ENCODE data around the gene DENND2C. TPM values are rescaled to one million over a fixed set of nuclear protein-coding genes. Genes with fewer than 3 reads are reported as not detected.

Gene DENND2C
- polyA plus RNA-seq, 1 donor from 2014 or later: 0.26 TPM

DNA sequence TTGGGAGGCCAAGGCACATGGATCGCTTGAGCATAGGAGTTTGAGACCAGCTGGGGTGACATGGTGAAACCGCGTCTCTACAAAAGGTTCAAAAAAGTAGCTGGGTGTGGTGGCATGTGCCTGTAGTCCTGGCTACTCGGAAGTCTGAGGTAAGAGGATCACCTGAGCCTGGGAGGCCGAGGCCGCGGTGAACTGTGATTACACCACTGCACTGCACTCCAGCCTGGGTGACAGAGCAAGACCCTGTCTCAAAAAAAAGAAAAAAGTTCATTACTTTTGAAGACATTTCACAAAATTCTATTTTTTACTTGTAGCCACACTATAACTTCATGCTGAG is 2.1 kb upstream of the DENND2C start:
- Histone ChIP-seq H2AFZ (ENCODE audit: low read depth, low read length) (no peak overlapping the region), H3K9ac (ENCODE audit: low read length) (no peak overlapping the region), H4K20me1 (ENCODE audit: insufficient read depth) (no peaks in the 10 kb centered on the region), H3K36me3 (ENCODE audit: insufficient read depth, low read length) (no peaks in the 10 kb centered on the region), H3K79me2 (replicated peaks; ENCODE audit: insufficient read depth, low read length) (no peaks in the 10 kb centered on the region), H3K4me3 (ENCODE audit: low read length) (no peak overlapping the region), H3K4me2 (ENCODE audit: low read length) (no peak overlapping the region), H3K9me2 (ENCODE audit: insufficient read depth, low read length) (no peaks in the 10 kb centered on the region), H3K27me3 (ENCODE audit: insufficient read depth, low read depth, low read length) (peaks cover 34% of the 10 kb centered on the region), H3F3A (ENCODE audit: insufficient read depth, low read length, poor library complexity, severe bottlenecking) (no peaks in the 10 kb centered on the region), H3K27ac (ENCODE audit: low read length) (no peak overlapping the region), H3K9me3 (ENCODE audit: low read length) (no peaks in the 10 kb centered on the region)
- TF ChIP-seq SMC3 (conservative IDR thresholded peaks at IDR 0.05; ENCODE audit: poor library complexity): no peak
- no peak for TF ChIP-seq RAD21 (conservative IDR thresholded peaks at IDR 0.05)

GRCh38 chr1:114671011-114671938 is 1.4 kb upstream of the DENND2C start:
- H3K27ac ChIP-seq (ENCODE audit: low read length): no peak overlapping the region
- H3K9ac ChIP-seq (ENCODE audit: low read length): no peak overlapping the region
- no peak overlapping the region for H2AFZ ChIP-seq (ENCODE audit: low read depth, low read length)
- H4K20me1 ChIP-seq (ENCODE audit: insufficient read depth): no peaks in the 10 kb centered on the region
- no peak overlapping the region for H3K4me3 ChIP-seq (ENCODE audit: low read length)
- no peaks in the 10 kb centered on the region for H3F3A ChIP-seq (ENCODE audit: insufficient read depth, low read length, poor library complexity, severe bottlenecking)
- no peaks in the 10 kb centered on the region for H3K79me2 ChIP-seq (replicated peaks; ENCODE audit: insufficient read depth, low read length)
- H3K9me3 ChIP-seq (ENCODE audit: low read length): no peaks in the 10 kb centered on the region
- no peak for TF ChIP-seq EZH2 (IDR thresholded peaks at IDR 0.05; ENCODE audit: borderline replicate concordance, insufficient read depth, low read length, poor library complexity, severe bottlenecking)
- TF ChIP-seq SMC3 (conservative IDR thresholded peaks at IDR 0.05; ENCODE audit: poor library complexity): peak; percentile 55
- TF ChIP-seq CTCF (IDR thresholded peaks at IDR 0.05; ENCODE audit: poor library complexity, severe bottlenecking): peak; percentile 66
- TF ChIP-seq RAD21 (conservative IDR thresholded peaks at IDR 0.05): peak; percentile 63
- peaks cover 34% of the 10 kb centered on the region for H3K27me3 ChIP-seq (ENCODE audit: insufficient read depth, low read depth, low read length)
- no peaks in the 10 kb centered on the region for H3K9me2 ChIP-seq (ENCODE audit: insufficient read depth, low read length)
- H3K4me2 ChIP-seq (ENCODE audit: low read length): no peak overlapping the region
- H3K36me3 ChIP-seq (ENCODE audit: insufficient read depth, low read length): no peaks in the 10 kb centered on the region

- Histone ChIP-seq H3K9me3 (ENCODE audit: low read length) (no peaks in the 10 kb centered on the region), H3K27me3 (ENCODE audit: insufficient read depth, low read depth, low read length) (peaks cover 38% of the 10 kb centered on the region), H3K79me2 (replicated peaks; ENCODE audit: insufficient read depth, low read length) (no peaks in the 10 kb centered on the region), H3K9me2 (ENCODE audit: insufficient read depth, low read length) (no peaks in the 10 kb centered on the region), H3K36me3 (ENCODE audit: insufficient read depth, low read length) (no peaks in the 10 kb centered on the region), H4K20me1 (ENCODE audit: insufficient read depth) (no peaks in the 10 kb centered on the region), H3K4me2 (ENCODE audit: low read length) (no peak overlapping the region), H3F3A (ENCODE audit: insufficient read depth, low read length, poor library complexity, severe bottlenecking) (no peaks in the 10 kb centered on the region), H3K9ac (ENCODE audit: low read length) (peak overlapping the region; percentile 59), H3K27ac (ENCODE audit: low read length) (no peak overlapping the region), H2AFZ (ENCODE audit: low read depth, low read length) (peak overlapping the region; percentile 78), H3K4me3 (ENCODE audit: low read length) (peak overlapping the region; percentile 87)
- TF ChIP-seq EP300 (conservative IDR thresholded peaks at IDR 0.05; ENCODE audit: poor library complexity, severe bottlenecking) (no peak), CTCF (IDR thresholded peaks at IDR 0.05; ENCODE audit: poor library complexity, severe bottlenecking) (peak; percentile 19), EZH2 (IDR thresholded peaks at IDR 0.05; ENCODE audit: borderline replicate concordance, insufficient read depth, low read length, poor library complexity, severe bottlenecking) (no peak)
These were observed 498 bp upstream of the DENND2C start for GRCh38 chr1:114670083-114671010.
